Activated CD4-positive, CD25-positive, alpha-beta regulatory T cell treated with anti-CD3 and anti-CD28 coated beads, Interleukin-2, amount 50 U/mL, for 24 hours (primary cell): ENCODE data around the gene KCNJ6.

Experiments
- ATAC-seq, 2 donors: fragments of 150-1000 bp; cut with Tn5 transposase; one replicate each; pipeline ENCODE4 v1.10.0; 2021; ENCODE audit warnings: mild to moderate bottlenecking in 1 of 2, moderate library complexity in 1 of 2

Gene KCNJ6

DNA sequence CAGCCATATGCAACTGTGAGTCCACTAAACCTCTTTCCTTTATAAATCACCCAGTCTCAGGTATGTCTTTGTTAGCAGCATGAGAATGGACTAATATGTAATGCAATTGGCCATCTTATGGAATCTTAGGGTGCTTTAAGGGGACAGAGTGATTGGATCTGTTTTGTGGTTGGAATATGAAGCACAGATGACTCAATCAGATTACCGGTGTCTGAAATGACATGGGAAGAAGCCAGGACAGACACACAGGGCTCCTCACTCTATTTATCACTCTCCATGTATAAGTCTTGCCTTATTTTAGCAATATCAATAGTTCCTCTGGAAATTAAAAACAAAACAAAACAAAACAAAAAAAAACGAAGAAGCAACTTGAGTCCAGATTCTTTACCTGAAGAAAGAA, 12.9 kb downstream of the KCNJ6 start:
- ATAC-seq: no peak

DNA sequence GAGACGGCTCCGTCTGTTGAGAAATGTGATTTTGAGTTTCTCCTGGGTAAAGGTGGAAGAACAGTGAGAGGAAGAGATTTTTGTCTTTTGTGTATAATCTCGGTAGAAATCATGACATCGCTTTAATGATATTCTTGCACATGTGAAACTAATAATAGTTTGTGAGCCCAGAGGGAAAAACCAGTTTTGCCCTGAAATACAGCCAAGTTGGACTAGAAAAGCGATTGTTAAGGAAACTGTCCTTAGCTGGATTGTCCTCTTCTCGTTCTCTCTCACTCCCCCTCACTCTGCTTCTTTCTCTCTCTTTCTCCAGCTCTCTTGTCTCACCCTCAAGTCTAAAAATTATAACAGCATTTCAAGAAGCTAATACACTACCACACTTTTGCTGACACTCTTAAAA, 17.1 kb downstream of the KCNJ6 start:
- no peak for ATAC-seq

DNA sequence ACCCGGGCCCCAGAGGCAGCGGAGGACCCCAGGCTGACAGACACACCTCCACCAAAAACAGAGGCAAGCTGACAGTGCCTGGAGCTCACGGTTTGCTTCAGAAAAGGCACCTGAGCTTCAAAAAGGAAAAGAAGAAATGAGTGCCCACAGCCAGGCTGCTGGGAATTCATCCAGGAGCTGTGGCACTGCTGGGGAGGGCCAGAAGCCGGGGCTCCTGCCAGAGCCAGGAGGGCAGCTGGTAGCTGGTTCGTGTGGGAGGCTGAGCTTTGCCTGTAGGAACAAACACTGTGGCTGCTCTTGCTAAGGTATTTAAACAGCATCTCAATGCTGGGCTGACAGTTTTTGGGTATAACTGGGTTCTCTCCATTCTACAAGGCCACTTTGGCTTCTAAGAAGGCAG, 19.5 kb downstream of the KCNJ6 start:
- no peak for ATAC-seq

DNA sequence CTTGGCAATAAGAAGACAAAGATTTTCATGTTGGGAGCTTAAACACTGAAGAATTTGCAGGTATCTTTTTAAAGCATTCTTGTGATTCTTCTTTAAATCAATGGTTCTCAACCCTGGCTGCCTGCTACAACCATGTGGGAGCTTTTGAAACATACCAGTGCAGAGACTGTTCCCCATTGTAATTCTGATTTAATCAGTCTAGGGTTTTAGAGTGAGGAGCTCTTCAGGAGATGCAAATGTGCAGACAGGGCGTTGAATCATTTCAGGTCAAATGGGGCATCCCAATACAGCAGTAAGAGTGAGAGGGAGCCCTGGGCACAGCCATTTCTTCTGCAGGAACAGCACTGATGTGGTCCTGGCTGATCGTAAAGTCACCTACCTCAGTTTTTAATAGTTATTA, 24.3 kb downstream of the KCNJ6 start:
- no peak for ATAC-seq

DNA sequence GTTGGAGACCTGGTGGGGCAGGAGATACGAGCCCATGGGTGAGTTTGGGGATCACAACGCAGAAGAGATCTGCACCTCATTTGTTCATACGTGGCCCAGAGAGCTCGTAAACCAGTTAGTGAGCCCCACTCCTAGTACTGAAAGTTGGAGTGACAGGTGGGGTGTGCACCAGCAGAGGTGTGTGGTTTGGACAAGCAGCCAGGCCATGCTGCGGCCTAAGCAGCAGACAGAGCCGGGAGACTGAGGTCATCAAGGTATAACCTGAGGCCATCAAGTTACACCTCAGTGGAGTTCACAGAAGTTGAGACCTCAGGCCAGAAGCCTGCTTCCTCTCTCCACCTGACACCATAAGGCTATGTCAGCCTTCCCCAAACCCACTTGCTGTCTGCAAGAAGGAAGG, 27.6 kb downstream of the KCNJ6 start:
- no peak for ATAC-seq

DNA sequence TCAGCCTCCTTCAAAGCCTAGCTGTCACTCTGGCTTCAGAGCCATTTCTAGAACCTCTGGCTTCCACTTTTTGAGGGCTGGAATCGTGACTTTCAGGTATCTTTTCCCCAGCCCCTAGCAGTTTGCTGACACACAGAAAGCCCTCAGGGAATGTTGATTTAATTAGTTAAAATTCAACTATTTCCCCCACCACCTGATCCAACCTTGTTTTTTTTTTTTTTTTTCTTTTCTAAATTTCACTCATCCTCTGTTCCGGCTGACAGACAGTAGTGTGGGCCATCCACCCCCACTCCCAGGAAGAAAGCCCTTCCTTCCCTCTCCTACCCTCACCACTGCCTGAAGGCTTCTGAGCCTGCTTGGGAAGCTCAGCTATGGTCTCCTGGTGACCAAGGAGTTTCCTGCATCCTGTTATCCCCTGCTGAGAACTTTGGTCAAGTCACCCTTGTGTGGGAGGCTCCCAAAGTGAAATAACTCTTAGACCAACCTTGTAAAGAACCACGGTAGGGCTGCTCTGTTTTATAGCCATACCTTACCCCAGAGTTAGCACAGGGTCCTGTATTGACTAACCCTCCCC, 29.4 kb downstream of the KCNJ6 start:
- no peak for ATAC-seq

DNA sequence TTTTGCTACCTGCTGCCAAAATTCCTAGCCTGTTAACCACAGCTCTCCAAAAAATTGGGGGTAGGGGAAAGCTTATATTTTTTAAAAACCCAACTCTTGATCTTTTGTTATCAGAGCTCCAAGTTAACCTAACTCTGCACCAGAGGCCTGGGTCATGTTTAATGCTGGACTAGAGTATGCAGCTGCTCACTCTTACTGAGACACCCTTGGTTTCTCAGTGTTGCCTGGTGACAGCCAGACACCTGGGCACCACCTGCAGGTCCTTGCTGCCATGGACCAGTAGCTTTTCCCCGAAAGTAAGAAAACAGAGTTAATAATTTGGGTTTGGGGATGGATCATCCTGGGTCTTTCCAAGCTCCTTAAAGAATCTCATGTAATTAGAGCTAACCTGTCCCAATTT, 30.1 kb downstream of the KCNJ6 start:
- ATAC-seq: no peak

DNA sequence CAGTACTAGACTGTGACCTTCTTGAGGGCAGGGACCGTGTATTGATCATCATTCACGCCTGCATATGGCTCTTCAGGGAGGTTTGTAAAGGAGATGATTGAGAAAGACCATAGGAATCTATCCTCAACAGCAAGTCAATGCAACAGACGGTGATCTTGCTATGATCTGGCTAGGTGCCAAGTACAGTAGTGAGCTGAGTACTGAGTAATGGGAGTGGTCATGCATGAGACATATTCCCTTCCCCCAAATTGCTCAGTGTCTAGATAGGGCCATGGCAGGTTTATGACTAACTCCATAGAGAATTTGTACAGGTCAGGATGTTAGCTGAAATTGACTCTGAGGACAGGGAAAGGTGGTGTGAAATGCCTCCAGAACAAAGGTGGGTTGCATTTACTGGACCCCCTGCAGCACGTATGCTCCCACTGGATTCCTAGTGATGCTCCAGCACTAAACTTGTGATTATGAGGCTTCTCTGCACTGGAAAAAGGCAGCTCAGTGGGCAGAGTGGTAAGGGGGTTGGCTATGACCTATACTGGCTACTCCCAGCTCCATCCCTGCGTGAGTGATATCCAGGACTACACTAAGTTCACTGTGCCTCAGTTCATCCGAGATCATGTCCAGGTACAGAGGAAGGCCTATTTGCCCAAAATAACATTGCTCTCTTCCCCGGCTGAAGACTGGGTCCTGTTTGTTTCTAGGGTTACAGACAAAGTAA, 37.2 kb downstream of the KCNJ6 start:
- ATAC-seq: no peak

DNA sequence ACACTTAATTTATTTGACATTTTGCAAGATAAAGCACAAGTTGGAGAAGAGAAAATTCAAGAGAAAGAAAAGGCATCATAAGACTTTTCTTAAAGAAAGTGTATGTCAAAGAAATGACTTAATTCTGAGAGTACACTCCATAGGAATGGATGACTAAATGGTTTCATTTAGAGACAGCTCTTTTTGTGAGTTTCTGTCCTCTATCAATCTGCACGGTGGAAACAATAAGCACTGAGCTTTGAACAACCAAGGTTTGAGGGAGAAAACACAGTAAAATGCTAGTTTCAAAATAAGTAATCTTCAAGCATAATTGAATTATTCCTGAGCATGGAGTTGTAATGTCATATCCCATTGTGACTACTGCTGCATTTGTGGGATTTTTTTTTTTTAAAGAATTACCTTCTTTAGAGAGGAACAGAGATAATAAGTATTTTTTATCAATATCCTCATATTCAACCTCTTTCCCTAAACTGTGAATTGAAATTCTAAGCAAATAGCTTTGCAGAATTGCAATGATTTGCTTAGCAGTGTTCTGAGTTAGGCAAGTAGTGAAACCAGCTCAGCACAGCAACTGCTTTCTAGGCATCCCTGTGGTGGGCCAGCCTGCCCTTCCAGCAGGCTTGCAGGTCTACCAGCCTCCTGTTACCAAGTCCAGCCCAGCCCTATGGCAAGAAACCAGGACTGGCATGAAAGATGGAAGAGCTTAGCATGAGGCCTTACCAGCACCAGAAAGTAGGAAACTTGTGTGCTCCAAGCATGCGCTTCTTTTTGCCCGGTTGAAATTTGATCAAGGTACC, 38.2 kb downstream of the KCNJ6 start:
- ATAC-seq: no peak

DNA sequence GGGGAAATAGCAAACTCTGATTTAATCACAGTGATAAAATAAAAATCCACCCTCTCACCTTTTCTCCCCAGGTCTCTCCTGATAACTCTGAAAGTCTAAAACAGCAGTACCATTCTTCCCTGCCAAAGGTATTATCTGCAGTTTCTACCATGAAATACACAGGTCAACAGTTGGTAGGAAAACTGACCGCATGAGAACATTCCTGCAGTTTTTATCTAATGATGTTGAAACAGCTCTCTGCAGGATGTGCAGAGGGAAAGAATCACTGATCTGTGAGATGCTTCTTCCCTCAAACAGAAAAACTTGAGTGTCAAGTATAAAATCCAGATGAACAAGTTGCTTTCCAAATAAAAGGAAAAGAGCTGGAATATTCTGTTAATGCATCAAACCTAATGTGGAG, 39.1 kb downstream of the KCNJ6 start:
- ATAC-seq: no peak

DNA sequence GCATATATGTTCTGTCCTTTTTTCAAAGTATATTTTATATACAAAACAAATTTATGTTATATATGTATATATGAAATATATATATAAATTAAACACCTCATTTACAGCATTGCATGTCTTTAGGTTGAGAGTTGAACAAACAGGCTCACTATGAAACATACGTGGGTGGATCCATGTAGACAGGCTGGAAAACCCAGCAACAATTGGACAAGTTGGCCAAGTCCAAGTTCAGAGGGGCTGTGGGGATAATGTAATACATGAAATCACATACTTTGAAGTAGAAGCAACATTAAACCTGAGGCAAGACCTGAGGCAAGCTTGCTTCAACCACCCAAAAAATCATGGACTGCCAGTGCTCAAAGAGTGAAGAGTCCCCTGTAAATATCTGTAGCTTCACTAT, 39.7 kb downstream of the KCNJ6 start:
- no peak for ATAC-seq

DNA sequence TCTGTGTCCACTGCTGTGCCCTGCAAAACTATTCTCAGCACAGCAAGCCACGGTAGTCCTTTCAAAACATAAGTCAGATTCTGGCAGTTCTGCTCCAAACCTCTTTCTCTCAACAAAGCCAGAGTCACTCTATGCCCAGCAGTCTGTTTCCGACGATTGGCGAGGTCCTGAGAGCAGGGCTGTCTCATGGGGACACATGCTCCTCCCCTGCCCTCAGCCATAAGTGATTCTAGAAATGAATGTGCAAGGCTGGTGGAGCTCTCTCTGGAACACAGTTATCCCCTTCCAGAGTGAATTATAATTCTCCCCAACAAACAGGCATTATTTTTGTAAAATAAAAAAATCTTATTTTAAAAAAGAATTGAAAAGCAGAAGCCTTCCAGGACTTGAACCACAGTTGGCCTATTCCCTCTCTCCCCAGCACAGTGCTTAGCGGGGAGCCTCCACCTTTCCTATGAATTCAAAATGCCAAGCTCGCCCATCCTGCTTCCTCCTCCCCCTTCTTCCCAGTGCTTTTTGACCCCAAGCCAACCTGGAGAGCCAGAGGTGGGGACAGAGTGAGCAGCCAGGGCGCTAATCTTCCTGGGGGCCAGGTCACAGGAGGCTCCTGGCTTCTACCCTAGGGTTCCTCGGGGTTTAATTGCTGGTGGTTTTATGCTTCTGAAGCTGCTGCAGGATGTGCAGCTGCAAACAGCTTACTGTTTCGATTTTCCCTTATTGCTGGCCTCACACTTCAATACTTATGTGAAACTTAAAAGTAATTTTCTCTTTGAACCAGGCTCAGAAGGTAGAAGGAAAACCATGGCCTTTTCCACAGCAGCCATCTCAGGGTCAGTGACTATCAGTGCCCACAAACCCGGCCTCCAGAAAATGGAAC, 41.1 kb downstream of the KCNJ6 start:
- no peak for ATAC-seq

DNA sequence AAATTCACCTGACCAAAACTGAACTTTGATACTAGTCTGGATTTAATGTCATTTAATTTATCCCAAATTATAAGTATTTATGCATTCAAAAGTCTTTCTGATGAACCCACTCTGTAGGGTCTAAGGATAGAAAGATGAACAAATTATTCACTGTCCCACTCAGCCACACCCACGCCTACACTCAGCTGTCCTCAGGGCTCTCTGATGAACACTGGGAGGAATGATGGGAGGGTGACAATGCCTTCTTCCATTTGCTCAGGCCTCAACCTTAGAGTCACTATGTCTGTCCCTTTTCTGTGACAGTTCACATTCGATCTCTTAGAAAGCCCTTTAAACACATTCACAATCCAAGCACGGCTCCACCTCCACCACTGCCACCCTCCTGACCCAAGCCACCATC, 41.8 kb downstream of the KCNJ6 start:
- ATAC-seq: no peak

DNA sequence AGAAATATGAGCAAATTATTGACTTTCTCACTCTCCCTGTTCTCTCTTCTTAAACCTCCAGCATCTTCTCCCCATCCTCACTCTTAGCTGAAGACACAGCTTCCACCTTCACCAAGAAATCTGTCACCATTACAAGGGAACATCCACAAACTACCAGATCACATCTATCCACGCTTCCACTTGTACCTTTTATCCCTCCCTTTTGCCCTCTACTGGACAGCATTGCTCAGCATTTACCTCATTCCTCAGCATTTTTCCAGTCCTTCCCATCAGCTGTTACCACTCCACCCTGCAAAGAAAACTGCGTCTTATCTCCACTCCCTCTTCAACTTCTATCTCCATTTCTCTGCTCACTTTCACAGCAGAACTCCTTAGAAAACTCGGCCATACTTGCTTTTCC, 42.6 kb downstream of the KCNJ6 start:
- no peak for ATAC-seq

DNA sequence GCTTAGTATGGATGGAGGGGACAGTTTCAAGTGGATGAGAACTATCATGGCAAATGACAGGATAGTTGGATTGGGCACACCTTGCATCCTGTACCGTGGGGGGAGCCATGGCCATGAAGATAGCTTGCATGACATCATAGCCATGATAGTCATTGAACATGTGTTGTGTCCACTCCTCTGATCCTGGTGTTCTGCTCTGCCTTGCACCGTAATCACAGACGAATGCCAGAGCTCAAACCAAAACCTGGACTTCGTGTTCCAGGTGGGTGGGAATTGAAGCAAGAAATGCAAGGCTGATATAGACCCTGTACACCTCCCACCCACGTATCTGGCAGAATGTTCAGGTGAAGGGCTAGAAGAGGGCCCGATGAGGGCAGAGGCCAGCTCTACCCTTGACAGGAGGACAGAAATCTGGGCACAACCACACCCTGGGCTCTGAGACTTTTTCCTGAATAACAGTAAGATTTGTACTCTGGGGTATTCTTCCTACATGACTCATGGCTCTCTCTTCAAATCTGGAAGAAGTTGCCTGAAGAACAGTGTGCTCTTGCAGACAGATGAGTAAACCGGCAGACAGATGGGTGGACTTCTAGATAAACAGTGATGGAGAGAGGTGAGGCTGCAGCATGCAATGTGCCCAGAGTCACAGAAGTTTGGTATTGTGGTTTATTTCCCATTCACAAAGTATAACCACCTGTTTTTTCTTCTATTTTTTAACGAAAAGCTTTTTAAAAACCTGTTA, 45.0 kb downstream of the KCNJ6 start:
- no peak for ATAC-seq

DNA sequence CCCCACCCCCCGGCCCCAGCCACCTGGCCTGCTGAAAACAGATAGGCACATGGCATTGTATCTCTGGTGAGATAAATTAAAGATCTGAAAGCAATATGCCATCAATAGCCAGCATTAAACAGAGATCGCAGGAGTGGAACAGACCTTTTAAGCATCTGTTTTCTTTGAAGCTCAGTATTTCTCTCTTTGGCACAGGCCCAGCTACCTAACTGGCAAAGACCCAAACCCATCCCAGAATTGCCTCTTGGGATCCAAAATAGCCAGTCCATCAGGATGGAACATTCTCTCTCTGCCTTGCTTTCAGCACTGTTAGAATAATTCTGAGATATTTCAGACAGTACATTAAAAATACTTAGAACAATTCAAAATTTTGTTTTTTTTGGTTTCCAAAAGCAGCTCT, 46.0 kb downstream of the KCNJ6 start:
- ATAC-seq: no peak

DNA sequence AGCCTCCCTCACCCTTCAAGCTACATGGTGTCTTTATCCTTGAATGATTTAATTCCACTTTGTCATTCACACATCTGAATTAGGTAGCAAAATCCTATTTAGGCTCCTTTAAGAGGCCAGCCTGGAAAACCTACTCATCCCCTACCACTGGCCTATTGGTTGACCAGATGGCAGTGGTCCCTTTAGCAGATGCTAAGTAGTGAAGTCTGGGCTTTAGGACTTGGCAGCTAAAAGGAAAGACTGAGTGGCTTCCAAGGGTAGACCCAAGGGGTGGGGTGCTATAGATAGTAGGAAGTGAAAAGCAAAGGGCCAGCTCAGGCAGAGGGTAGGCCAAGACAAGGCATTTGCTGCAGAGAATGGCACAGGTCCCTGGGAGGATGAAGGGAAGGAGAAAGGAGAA, 46.6 kb downstream of the KCNJ6 start:
- no peak for ATAC-seq

DNA sequence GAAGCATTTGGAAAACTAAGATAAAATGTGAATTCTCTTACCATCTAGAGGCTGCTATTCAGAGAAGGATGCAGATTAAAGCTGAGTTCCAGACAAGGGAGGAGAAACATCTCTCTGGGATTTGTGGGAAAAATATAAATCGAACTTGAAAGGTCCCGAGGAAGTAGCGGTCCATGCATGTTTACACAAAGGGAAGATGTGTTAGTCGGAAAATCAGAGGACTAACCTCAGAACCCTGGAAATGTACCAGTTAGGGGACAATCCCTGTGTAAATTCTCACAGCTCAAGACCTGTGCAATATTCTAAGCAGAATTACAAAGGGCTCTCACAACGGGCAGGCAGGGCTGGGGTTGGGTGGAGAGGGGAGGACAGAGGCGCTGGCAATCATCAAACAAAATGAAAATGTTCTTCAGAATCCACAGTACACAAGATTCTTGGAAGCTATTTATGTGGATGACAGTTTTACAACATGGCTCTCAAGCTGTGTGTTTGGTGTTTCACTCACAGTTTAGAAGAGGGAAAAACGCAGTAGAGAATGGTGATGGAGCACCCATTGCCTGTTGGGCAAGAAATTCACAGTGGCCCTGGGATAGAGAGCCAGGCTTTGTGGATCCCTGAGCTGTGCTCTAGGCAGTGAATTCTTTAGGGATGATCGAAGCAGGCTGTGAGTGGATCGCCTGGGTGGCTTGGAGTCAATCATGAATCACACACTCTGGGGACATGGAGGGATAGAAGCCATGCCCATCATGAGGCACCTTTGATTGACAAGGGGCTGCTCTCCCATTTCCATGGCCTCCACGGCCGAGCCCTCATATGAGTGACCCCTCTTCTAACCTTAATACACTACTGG, 47.6 kb downstream of the KCNJ6 start:
- no peak for ATAC-seq

DNA sequence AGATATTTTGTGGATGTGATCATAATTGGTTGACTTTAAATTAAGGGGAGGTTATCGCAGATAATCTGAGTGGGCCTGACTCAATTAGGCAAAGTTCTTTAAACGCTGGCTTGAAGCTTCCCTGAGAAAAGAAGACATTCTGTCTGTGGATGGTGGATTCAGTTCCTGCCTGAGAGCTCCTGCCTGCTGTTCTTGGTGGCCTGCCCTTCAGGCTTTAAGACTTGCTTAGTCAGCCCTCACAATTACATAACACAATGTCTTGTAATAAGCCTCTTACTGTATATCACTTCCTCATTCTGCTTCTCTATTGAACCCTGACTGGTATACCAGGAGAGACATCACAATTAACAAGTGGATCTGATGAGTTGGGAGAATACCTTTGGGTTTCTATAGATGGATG, 50.2 kb downstream of the KCNJ6 start:
- ATAC-seq: no peak

DNA sequence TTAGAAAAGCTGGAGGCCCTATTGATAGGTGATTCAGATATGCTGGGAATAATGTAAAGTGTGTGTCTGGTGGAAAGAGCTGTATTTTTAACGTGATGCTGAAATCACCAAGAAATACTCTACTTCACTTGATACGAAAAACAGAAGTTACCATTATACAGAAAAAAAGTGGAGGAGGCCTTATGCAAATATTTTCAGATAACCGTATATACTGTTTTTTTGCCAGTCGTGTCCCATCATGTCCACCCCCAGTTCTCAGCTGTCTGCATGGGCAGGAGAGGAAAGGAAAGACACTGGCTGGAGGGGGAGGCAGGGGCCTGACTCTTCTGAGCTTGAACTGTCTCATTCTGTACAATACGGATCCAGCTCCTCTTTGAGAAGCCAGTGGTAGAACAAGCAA, 51.1 kb downstream of the KCNJ6 start:
- ATAC-seq: no peak

DNA sequence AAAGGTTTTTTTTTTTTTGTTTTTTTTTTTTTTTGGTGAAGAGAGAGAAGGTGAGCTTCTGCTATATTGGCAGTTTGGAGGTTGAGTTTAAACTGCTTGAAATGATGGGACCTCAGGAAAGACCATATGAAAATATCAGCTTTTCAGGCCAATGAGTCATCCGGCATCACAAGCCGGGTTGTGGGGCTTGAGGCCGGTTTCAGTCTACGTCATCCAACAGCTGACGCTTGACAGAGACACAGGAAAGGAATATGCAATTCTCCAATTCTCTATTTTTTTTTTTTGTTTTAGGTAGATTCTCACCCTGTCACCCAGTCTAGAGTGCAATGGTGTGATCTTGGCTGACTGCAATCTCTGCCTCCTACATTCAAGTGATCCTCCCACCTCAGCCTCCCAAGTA, 52.4 kb downstream of the KCNJ6 start:
- no peak for ATAC-seq

DNA sequence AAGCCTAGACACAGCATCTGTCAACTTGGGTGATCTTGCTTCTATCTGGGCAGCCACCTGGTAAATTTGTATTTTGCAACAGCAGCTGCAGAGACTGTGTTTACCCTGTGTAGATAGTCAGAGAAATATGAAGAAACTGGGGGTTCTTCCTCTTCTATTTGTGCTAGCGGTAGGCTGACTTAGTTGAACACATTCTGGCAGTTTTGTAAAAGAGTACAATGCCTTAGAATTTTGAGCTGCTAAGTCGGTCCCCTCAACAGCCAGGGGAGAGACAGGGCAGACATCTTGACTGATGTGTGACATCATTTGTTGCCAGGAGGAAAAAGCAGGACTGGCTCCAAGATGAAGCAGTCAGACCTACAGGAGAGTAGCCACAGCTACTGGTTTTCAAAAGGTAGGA, 53.7 kb downstream of the KCNJ6 start:
- no peak for ATAC-seq
